ENCODE measurements around the gene SAFB2. TPM values are rescaled to one million over a fixed set of nuclear protein-coding genes. Genes with fewer than 3 reads are reported as not detected.

The SAFB2 gene
- total RNA-seq, 4 donors from 2014 or later: 13.7 to 19.8 (median 18.4) TPM

DNA sequence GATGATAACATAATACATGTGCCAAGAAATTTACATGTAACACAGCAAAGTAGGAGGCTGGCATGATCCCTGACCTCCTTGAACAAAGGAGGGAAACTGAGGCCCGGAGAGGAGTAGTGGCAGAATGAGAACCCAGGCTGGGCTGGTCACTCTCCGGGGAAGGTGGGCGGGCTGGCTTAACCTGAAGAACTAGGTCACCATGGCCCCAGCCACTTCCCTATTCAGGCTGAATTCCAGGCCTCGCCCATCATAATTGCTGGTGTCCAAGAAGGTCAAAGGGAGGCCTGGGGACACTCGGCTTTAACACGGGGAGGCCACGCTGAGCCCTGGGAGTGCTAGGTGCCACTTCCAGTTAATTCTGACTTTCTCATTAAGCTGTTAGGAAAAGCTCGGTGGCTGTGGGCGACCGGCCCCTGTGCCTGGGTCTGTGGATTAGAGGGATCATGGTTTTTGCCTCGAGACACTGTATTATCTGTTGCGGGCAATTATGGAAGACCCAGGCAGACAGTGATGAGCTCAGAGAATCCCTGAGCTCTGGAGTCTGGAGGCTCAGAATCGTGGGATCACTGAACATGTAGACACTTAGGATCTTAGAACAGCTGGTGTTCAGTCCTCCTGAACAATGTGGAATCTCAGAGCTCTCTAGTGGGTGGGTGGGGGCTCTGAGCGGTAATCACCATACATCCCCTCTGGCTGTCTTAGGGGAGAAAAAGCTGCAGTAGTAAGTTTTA, 49.9 kb downstream of the SAFB2 start:
- Histone ChIP-seq H3K27ac (no peak overlapping the region), H3K27me3 (peaks cover 7 to 12% (median 9%) of the 10 kb centered on the region in 3 donors), H3K4me3 (no peak overlapping the region), H3K4me1 (no peaks in the 10 kb centered on the region), H3K36me3 (no peaks in the 10 kb centered on the region), H3K9me3 (no peaks in the 10 kb centered on the region)
- no peak for DNase-seq
- ATAC-seq: no peak
- intact Hi-C loops (cut with DNase I; ENCODE audit: low total_unique reads) (no loop called here), in situ Hi-C loops (cut with MboI; ENCODE audit: low sequenced_read_pairs in 4 of 4) (no loop called here)
- no peak for TF ChIP-seq POLR2A (IDR thresholded peaks at IDR 0.05)
- TF ChIP-seq, protein P1, sequence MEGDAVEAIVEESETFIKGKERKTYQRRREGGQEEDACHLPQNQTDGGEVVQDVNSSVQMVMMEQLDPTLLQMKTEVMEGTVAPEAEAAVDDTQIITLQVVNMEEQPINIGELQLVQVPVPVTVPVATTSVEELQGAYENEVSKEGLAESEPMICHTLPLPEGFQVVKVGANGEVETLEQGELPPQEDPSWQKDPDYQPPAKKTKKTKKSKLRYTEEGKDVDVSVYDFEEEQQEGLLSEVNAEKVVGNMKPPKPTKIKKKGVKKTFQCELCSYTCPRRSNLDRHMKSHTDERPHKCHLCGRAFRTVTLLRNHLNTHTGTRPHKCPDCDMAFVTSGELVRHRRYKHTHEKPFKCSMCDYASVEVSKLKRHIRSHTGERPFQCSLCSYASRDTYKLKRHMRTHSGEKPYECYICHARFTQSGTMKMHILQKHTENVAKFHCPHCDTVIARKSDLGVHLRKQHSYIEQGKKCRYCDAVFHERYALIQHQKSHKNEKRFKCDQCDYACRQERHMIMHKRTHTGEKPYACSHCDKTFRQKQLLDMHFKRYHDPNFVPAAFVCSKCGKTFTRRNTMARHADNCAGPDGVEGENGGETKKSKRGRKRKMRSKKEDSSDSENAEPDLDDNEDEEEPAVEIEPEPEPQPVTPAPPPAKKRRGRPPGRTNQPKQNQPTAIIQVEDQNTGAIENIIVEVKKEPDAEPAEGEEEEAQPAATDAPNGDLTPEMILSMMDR (IDR thresholded peaks at IDR 0.05 in 4 of 5, conservative IDR thresholded peaks at IDR 0.05 in 1 of 5): no peak

DNA sequence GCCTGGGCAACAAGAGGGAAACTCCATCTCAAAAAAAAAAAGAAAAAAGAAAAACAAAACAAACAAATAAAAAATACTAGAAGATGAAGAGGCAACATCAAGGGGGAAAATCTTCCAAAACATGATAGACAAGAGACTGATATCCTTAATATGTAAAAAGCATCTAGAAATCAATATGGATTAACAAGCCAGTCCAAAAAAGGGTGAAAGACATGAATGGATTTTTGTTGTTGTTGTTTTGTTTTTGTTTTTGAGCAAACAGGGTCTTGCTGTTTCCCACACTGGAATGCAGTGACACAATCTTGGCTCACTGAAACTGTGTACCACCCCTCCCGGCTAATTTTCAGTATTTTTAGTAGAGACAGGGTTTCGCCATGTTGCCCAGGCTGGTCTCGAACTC, 50.8 kb downstream of the SAFB2 start:
- Histone ChIP-seq H3K4me1 (no peaks in the 10 kb centered on the region), H3K9me3 (no peaks in the 10 kb centered on the region), H3K36me3 (no peaks in the 10 kb centered on the region), H3K4me3 (no peak overlapping the region), H3K27me3 (peaks cover 15 to 20% (median 16%) of the 10 kb centered on the region in 3 donors), H3K27ac (no peak overlapping the region)
- intact Hi-C loops (cut with DNase I; ENCODE audit: low total_unique reads) (no loop called here), in situ Hi-C loops (cut with MboI; ENCODE audit: low sequenced_read_pairs in 4 of 4) (no loop called here)
- TF ChIP-seq, protein P1 (IDR thresholded peaks at IDR 0.05 in 4 of 5, conservative IDR thresholded peaks at IDR 0.05 in 1 of 5): no peak
- TF ChIP-seq POLR2A (IDR thresholded peaks at IDR 0.05): no peak
- DNase-seq: no peak
- no peak for ATAC-seq

DNA sequence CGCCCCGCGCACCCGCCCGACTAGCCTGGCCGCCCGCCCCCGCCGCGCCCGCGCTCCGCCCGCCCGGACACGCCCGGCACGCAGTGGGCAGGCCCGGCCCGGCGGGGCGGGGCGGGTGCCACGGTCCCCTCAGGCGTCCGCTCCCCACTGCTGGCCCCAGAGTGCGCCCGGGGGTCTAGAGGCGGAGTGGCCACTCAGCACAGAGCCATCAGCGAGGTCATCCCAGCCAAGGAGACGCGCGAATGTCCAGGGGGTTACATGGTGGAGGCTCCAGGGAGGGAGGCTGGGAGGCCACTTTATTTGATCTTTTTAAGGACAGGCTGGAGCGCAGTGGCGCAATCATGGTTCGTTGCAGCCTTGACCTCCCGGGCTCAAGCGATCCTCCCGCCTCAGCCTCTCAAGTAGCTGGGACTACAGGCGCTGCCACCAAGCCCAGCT, 54.6 kb downstream of the SAFB2 start:
- Histone ChIP-seq H3K27me3 (peaks cover 35 to 50% (median 43%) of the 10 kb centered on the region in 3 donors), H3K4me3 (no peak overlapping the region), H3K4me1 (no peaks in the 10 kb centered on the region), H3K9me3 (no peaks in the 10 kb centered on the region), H3K36me3 (no peaks in the 10 kb centered on the region), H3K27ac (no peak overlapping the region)
- intact Hi-C loops (cut with DNase I; ENCODE audit: low total_unique reads) (no loop called here), in situ Hi-C loops (cut with MboI; ENCODE audit: low sequenced_read_pairs in 4 of 4) (no loop called here)
- TF ChIP-seq POLR2A (IDR thresholded peaks at IDR 0.05): no peak
- TF ChIP-seq, protein P1 (IDR thresholded peaks at IDR 0.05 in 4 of 5, conservative IDR thresholded peaks at IDR 0.05 in 1 of 5): no peak
- ATAC-seq (no peak), DNase-seq (no peak)

DNA sequence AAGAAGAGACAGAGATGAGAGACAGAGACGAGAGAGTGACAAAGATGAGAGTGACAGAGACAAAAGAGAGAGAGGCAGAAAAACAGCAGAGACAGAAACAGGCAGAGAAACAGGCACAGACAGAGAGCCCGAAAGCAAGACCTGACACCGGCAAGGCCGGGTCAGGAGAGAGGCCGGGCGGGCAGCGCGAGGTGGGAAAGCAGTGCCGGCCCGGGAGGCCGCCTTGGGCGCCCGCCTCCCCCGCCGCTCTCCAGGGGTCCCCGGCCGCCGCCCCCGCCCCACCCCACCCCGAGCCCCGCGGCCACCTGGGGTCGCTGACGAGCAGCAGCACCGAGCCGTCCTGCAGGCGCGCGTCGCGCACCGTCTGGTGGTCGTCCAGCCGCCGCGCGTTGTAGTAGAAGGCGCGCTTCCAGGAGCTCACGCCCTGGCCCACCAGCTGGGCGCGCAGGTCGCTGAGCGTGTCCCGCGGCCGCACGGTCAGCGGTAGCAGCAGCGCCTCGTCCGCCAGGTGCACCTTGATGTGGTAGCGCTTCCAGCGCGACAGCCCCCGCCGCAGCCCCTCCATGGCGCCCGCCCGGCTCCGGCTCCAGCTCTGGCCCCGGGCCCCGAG, 55.1 kb downstream of the SAFB2 start, which contains the start of gene TINCR:
Gene TINCR, minus strand, starts transcription at position 594 of the 610 bp plus-strand sequence.
- no peaks in the 10 kb centered on the region for H3K36me3 ChIP-seq
- H3K27me3 ChIP-seq: peaks cover 40 to 55% (median 48%) of the 10 kb centered on the region in 3 donors
- H3K4me3 ChIP-seq: no peak within 1 kb of the TSS
- ATAC-seq: no peak
- no peak for DNase-seq
- no peak within 1 kb of the TSS for H3K27ac ChIP-seq
- no peaks in the 10 kb centered on the region for H3K9me3 ChIP-seq
- no peak for TF ChIP-seq POLR2A (IDR thresholded peaks at IDR 0.05)
- TF ChIP-seq, protein P1 (IDR thresholded peaks at IDR 0.05 in 4 of 5, conservative IDR thresholded peaks at IDR 0.05 in 1 of 5): no peak
- H3K4me1 ChIP-seq: no peaks in the 10 kb centered on the region
- in situ Hi-C loops (cut with MboI; ENCODE audit: low sequenced_read_pairs in 4 of 4) (no loop called here), intact Hi-C loops (cut with DNase I; ENCODE audit: low total_unique reads) (no loop called here)
